ENCODE data around the gene HACD1.

DNA sequence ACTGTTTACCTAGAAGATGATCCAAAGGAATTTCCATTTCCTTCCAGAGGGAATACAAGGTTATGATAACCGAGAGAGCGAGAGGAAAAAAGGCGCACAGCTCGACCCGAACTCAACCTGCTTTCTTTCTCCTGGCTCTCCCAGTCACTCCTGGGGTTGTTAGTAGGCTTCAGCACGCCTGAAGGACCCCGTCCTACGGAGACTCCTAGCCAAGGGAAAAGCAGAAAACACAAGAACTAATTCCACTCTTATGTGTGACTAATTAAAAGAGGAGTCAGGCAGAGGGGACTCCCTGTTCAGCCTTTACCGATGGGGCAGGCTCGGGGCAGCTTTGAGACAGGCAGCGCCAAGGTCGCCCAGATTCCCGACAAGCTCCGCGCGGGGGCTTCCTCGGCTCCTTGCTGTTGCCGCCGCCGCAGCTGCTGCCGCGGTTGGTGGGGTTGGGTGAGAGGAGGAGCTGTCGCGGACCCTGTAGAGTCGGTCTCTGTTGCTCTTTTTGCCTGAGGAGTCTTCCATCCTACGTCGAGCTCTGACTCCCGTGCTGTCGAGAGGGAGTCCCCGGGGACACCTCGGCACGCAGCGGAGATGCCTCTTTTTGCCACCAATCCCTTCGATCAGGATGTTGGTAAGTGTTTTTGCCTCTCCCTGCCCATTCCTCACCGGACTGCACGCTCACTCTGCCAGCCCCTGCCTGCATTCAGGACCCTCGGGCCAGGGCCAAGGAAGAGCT, 26.7 kb upstream of the HACD1 start, which contains the start of gene STAM:
- TF ChIP-seq ZNF791 (tag by site-specific recombination; IDR thresholded peaks at IDR 0.05) (no peak), ZNF16 (tag by site-specific recombination; IDR thresholded peaks at IDR 0.05; ENCODE audit: low read depth) (no peak), ZNF473 (tag by site-specific recombination; IDR thresholded peaks at IDR 0.05) (no peak), ZBTB8A (tag by site-specific recombination; IDR thresholded peaks at IDR 0.05) (peak; percentile 72), ZBTB17 (tag by site-specific recombination; IDR thresholded peaks at IDR 0.05) (peak; percentile 96)
- TF ChIP-seq, protein P1, sequence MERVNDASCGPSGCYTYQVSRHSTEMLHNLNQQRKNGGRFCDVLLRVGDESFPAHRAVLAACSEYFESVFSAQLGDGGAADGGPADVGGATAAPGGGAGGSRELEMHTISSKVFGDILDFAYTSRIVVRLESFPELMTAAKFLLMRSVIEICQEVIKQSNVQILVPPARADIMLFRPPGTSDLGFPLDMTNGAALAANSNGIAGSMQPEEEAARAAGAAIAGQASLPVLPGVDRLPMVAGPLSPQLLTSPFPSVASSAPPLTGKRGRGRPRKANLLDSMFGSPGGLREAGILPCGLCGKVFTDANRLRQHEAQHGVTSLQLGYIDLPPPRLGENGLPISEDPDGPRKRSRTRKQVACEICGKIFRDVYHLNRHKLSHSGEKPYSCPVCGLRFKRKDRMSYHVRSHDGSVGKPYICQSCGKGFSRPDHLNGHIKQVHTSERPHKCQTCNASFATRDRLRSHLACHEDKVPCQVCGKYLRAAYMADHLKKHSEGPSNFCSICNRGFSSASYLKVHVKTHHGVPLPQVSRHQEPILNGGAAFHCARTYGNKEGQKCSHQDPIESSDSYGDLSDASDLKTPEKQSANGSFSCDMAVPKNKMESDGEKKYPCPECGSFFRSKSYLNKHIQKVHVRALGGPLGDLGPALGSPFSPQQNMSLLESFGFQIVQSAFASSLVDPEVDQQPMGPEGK (tag by site-specific recombination; IDR thresholded peaks at IDR 0.05): 0 out of 2 replicates have a peak, but pooled peaks have one; percentile 7
- TF ChIP-seq, protein P2, sequence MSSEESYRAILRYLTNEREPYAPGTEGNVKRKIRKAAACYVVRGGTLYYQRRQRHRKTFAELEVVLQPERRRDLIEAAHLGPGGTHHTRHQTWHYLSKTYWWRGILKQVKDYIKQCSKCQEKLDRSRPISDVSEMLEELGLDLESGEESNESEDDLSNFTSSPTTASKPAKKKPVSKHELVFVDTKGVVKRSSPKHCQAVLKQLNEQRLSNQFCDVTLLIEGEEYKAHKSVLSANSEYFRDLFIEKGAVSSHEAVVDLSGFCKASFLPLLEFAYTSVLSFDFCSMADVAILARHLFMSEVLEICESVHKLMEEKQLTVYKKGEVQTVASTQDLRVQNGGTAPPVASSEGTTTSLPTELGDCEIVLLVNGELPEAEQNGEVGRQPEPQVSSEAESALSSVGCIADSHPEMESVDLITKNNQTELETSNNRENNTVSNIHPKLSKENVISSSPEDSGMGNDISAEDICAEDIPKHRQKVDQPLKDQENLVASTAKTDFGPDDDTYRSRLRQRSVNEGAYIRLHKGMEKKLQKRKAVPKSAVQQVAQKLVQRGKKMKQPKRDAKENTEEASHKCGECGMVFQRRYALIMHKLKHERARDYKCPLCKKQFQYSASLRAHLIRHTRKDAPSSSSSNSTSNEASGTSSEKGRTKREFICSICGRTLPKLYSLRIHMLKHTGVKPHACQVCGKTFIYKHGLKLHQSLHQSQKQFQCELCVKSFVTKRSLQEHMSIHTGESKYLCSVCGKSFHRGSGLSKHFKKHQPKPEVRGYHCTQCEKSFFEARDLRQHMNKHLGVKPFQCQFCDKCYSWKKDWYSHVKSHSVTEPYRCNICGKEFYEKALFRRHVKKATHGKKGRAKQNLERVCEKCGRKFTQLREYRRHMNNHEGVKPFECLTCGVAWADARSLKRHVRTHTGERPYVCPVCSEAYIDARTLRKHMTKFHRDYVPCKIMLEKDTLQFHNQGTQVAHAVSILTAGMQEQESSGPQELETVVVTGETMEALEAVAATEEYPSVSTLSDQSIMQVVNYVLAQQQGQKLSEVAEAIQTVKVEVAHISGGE (tag by site-specific recombination; conservative IDR thresholded peaks at IDR 0.05; ENCODE audit: low read depth): no peak
- TF ChIP-seq, protein P3, sequence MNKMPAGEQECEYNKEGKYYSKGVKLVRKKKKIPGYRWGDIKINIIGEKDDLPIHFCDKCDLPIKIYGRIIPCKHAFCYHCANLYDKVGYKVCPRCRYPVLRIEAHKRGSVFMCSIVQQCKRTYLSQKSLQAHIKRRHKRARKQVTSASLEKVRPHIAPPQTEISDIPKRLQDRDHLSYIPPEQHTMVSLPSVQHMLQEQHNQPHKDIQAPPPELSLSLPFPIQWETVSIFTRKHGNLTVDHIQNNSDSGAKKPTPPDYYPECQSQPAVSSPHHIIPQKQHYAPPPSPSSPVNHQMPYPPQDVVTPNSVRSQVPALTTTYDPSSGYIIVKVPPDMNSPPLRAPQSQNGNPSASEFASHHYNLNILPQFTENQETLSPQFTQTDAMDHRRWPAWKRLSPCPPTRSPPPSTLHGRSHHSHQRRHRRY (tag by site-specific recombination; IDR thresholded peaks at IDR 0.05): no peak
- TF ChIP-seq, protein P4, sequence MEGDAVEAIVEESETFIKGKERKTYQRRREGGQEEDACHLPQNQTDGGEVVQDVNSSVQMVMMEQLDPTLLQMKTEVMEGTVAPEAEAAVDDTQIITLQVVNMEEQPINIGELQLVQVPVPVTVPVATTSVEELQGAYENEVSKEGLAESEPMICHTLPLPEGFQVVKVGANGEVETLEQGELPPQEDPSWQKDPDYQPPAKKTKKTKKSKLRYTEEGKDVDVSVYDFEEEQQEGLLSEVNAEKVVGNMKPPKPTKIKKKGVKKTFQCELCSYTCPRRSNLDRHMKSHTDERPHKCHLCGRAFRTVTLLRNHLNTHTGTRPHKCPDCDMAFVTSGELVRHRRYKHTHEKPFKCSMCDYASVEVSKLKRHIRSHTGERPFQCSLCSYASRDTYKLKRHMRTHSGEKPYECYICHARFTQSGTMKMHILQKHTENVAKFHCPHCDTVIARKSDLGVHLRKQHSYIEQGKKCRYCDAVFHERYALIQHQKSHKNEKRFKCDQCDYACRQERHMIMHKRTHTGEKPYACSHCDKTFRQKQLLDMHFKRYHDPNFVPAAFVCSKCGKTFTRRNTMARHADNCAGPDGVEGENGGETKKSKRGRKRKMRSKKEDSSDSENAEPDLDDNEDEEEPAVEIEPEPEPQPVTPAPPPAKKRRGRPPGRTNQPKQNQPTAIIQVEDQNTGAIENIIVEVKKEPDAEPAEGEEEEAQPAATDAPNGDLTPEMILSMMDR (tag by site-specific recombination; IDR thresholded peaks at IDR 0.05): no peak
